GM23338 (cell line): ENCODE data around the gene PCSK5.

ENCODE experiments used
- CREB1 ChIP-seq: fragments of 250-450 bp; sonication (Bioruptor Pico); IDR thresholded peaks from 2 replicates; pipeline ENCODE4 v1.5.0; 2020; ENCODE audit warnings: low read depth, mild to moderate bottlenecking, moderate library complexity
- EZH2 ChIP-seq: fragments of 200-600 bp; sonication (generic); IDR thresholded peaks from one replicate; pipeline ENCODE4 v1.8.0; 2017; ENCODE audit warnings: antibody characterized with exemption, mild to moderate bottlenecking, low read depth; ENCODE audit not compliant: unreplicated experiment
- EZH2phosphoT487 ChIP-seq: fragments of 200-600 bp; sonication (generic); IDR thresholded peaks from one replicate; pipeline ENCODE4 v1.8.1; 2018; ENCODE audit warnings: antibody characterized with exemption; ENCODE audit not compliant: unreplicated experiment
- JUNB ChIP-seq: IDR thresholded peaks from one replicate; pipeline ENCODE4 v1.6.1; 2016; ENCODE audit warnings: antibody characterized with exemption; ENCODE audit not compliant: unreplicated experiment
- POLR2AphosphoS5 ChIP-seq: IDR thresholded peaks from 2 replicates; pipeline ENCODE4 v1.6.1; 2016; ENCODE audit warnings: antibody characterized with exemption, low read depth
- ZNF331 ChIP-seq: fragments of 250-450 bp; sonication (Bioruptor Pico); IDR thresholded peaks from 2 replicates; pipeline ENCODE4 v1.5.0; 2020; ENCODE audit warnings: low read depth, mild to moderate bottlenecking, moderate library complexity
- TF ChIP-seq, protein P1 (sequence below), 2 experiments: fragments of 200-600 bp in 1 of 2; sonication (generic) in 1 of 2; conservative IDR thresholded peaks; 2 replicates each; pipeline versions ENCODE4 v1.5.1 to v1.6.1; 2016 to 2017; ENCODE audit warnings: antibody characterized with exemption in 2 of 2, low read depth in 2 of 2, mild to moderate bottlenecking in 2 of 2, moderate library complexity in 1 of 2

DNA sequence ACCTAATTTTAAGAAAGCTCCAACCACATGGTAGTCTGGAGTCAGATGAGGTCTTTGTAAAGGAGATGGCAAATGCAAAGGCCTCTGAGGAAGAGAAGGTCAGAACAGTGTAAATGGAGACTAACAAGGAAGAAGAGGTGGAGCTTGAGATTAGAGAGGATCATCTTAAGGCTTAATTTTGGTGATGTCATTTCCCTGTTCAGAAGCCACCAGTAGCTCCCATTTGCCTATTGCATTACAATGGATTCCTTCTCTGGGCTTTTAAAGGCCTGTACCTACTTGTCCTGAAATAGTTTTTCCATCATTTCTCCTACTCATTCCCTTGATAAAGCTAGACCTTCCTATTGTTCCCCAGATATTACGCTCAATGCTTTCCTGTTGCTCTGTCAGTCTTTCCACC, 16.1 kb downstream of the PCSK5 start:
- TF ChIP-seq, protein P1, sequence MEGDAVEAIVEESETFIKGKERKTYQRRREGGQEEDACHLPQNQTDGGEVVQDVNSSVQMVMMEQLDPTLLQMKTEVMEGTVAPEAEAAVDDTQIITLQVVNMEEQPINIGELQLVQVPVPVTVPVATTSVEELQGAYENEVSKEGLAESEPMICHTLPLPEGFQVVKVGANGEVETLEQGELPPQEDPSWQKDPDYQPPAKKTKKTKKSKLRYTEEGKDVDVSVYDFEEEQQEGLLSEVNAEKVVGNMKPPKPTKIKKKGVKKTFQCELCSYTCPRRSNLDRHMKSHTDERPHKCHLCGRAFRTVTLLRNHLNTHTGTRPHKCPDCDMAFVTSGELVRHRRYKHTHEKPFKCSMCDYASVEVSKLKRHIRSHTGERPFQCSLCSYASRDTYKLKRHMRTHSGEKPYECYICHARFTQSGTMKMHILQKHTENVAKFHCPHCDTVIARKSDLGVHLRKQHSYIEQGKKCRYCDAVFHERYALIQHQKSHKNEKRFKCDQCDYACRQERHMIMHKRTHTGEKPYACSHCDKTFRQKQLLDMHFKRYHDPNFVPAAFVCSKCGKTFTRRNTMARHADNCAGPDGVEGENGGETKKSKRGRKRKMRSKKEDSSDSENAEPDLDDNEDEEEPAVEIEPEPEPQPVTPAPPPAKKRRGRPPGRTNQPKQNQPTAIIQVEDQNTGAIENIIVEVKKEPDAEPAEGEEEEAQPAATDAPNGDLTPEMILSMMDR (conservative IDR thresholded peaks at IDR 0.05; ENCODE audit: low read depth in 2 of 2), result no peak
- TF ChIP-seq ZNF331 (CRISPR knock-in tag) (no peak), CREB1 (CRISPR knock-in tag) (no peak), EZH2 (no peak), POLR2AphosphoS5 (no peak), JUNB (no peak), EZH2phosphoT487 (no peak)
